Fibroblast of skin of abdomen (primary cell): ENCODE measurements around the gene NKIRAS1.
A peak's percentile ranks its signal among the peaks of the same experiment; 100 is the strongest.
"Not testable (repeated sequence)": the region's sequence is repeated elsewhere in the genome, so short reads cannot be mapped to it uniquely, and the experiment has no call there.

ENCODE experiments used
- DNase-seq: peaks from one replicate; pipeline ENCODE4 v3.0.0-alpha.2; 2013

Gene NKIRAS1

GRCh38 chr3:23938688-23939087 is 21.9 kb upstream of the NKIRAS1 start:
- no peak for DNase-seq

GRCh38 chr3:23937296-23937695 is 20.5 kb upstream of the NKIRAS1 start:
- no peak for DNase-seq

GRCh38 chr3:23934253-23934652 is 17.5 kb upstream of the NKIRAS1 start:
- no peak for DNase-seq

DNA sequence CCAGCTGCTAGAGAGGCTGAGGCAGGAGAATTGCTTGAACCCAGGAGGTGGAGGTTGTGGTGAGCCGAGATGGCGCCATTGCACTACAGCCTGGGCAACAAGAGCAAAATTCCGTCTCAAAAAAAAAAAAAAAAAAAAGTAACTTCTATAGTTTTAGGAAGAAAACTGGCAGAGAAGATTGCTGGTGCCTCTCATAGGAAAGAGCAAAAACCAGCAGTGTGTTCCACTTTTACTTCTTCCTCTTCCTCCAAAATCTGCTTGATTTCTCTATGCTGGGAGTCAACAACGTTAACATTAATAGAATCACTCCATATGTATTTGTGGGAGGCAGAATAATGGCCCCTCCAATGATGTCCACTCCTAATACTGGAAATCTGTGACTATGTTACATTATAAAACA is 15.8 kb upstream of the NKIRAS1 start:
- no peak for DNase-seq

GRCh38 chr3:23931597-23931996 is 14.8 kb upstream of the NKIRAS1 start:
- DNase-seq, result no peak

DNA sequence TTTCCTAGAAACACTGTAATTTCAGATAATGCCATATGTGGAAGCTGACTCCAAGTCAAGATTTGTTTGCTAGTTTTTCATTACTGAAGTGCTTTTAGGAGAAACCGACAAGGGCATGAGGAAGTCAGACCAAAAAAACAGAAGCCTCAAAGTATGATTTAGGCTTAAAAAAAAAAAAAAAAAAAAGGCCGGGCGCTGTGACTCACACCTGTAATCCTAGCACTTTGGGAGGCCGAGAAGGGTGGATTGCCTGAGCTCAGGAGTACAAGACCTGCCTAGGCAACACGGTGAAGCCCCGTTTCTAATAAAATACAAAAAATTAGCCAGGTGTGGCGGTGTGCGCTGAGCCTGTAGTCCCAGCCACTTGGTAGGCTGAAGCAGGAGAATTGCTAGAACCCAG is 11.7 kb upstream of the NKIRAS1 start:
- no peak for DNase-seq

GRCh38 chr3:23926736-23927135 is 9.9 kb upstream of the NKIRAS1 start:
- no peak for DNase-seq

GRCh38 chr3:23926246-23926645 is 9.5 kb upstream of the NKIRAS1 start:
- no peak for DNase-seq

DNA sequence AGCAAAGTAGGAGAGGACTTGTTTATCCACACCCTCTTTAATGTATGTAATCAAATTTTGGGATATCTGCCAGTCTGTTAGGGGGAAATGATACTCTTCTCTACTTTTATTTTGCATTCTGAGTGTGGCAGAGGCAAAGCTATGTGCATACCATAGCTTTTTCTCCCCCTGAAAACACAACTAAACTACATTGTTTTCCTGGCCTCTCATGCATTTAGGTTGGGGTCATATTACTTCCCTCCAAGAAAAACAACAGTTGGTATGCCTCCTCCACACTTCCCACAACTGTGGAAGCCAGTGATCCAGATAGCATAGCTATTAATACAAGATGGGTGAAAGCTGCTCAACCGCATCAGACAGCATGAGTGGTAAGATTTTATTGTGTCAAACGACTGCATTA is 7.0 kb upstream of the NKIRAS1 start:
- DNase-seq, result peak; percentile 70

DNA sequence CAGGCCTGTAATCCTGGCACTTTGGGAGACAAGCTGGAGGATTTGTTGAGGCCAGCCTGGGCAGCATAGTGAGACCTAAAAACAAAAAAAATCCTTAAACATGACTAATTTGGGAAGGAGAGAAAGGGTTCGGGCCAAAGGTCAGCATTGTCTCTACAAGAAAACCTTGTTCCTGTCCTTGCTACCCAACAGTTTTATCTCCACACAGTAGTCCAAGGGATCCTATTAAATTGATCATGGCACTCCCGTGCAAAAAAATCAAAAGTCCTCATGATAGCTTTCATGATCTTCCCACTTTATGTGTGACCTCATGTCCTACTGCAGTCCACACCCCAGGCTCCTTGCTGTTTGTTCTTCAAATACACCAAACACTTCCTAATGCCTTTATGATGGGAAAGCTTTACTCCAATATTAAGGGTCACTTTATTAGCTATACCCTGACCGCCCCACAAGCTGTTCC is 4.3 kb upstream of the NKIRAS1 start:
- DNase-seq, result no peak

DNA sequence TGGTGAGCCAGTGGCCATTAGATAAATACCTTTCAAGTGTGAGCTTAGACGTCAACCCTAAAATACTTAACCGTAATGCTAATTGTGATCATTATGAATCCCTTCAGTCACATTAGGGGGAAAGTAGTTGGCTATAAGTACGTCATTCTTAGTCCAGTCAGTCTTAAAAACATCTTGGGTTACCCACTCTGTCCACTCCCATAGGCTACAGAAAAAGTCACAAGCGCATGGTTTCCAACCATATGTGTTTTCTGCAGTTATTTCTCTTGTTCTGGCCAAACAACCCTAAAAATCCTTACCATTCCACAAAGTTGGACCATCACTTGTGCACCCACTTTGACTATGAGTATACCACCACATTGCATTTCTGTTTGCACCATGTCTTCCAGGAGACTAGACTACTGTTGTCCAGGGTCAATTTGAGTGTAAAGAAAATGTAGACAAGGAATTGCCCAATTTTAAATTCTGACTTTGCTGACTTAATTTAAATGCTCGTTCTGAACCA is 3.4 kb upstream of the NKIRAS1 start:
- DNase-seq, result no peak

DNA sequence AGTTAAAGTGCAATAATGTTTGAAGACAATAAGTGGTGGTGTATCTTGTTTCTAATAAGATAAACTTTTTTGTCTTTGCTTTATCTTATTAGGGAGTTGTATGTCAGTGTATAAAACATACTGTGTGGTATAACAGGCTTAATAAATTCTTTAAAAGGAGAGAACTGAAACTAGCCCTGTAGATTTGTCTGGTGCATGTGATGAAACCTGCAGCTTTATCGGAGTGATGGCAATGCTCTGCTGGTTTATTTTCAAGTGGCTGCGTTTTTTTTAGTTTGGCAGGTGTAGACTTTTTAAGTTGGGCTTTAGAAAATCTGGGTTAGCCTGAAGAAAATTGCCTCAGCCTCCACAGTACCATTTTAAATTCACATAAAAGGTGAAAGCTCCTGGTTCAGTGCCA is 2.8 kb upstream of the NKIRAS1 start:
- DNase-seq, result no peak

DNA sequence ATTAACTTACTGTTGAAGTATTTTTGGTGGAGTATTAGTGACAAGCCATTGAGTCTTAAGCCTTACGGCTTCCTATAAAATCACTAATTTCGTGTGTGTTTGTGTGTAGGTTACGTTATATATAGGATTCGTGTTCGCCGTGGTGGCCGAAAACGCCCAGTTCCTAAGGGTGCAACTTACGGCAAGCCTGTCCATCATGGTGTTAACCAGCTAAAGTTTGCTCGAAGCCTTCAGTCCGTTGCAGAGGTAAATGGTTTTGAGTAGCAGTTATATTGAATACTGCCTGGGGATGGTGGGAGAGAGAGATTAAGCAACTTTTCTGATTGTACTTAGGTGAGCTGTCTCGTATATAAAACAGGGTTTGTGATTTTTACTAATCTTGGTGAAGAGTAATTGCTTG is 1.5 kb upstream of the NKIRAS1 start:
- DNase-seq, result not testable (repeated sequence)

DNA sequence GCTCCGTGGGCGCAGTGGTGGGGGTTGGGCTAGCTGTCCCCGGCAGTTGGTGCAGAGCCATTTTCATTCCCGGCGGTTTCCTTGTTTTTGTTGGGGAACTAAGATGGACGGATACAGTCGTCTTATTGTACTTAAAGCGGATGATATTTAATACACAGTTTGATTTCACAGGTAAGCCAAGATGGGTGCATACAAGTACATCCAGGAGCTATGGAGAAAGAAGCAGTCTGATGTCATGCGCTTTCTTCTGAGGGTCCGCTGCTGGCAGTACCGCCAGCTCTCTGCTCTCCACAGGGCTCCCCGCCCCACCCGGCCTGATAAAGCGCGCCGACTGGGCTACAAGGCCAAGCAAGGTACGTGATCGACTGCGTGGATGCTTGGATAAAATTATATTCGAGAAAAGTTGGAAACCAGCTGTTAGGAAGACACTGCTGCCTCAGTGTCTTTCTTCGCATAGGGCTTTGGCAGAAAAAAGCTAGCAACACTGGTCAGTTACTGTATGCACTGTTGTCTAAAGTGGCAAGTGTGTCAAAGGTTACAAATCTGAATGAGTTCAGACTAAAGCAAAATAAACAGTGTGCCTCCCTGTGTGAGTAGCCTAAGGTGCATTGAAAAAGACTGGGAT is 1.0 kb upstream of the NKIRAS1 start:
- DNase-seq, result not testable (repeated sequence)

GRCh38 chr3:23916152-23916885 is 471 bp downstream of the NKIRAS1 start:
- DNase-seq, result no peak

GRCh38 chr3:23915537-23916108 is 1.2 kb downstream of the NKIRAS1 start:
- peak; percentile 30 for DNase-seq

DNA sequence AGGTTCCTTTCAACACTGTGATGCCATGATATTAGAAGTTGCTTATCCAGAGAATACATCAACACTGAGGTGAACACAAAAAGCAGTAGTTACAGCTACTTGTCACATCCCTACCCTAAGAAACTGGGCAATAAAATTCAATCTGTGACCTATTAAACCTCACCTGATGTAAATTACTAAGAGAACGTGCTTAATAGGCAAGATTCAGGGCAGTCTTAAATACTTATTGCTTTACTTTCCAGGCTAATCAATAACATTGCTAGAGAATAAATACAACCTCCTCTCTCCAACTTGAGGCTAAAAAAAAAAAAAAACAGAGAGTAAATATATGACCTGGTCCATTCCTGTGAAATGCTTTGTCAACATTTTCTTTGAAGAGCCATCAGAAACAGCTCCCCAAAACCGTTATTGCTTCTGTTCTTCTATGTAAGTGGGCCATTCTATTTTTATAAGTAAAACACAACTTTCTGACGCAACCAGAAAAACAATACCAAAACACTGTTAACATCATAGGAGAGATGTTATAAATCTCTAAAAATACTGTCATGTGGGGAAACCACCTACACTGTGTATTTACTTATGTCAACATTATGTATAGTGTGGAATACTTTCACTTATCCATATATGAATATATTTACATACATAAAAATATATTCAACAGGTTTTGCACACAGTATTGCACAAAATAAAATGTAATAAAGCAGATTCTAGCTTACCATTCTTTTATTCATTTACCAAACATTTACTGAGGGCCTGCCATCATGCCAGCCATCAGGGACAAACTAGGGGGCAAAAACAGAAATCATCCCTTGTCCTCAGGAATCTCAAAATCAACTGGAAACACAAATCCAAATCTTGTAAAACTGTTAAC is 2.7 kb downstream of the NKIRAS1 start:
- DNase-seq, result no peak

DNA sequence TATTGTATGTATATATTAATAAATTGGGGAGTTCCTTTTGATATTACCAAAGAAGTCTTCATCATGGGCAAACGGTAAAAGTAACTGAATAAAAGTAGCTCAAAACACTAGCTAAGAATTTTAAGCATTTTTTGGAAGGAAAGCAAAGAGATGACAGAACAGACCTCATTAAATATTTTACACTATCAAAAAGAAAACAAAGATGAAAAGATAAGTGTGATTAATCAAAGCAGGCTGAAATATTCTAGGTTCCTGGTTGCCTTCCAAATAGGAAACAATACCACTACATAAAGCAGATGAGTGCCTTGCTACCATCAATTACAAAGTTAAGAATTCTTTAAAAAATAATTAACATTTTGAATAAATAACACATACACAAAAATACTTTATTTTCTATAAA is 3.6 kb downstream of the NKIRAS1 start:
- no peak for DNase-seq

DNA sequence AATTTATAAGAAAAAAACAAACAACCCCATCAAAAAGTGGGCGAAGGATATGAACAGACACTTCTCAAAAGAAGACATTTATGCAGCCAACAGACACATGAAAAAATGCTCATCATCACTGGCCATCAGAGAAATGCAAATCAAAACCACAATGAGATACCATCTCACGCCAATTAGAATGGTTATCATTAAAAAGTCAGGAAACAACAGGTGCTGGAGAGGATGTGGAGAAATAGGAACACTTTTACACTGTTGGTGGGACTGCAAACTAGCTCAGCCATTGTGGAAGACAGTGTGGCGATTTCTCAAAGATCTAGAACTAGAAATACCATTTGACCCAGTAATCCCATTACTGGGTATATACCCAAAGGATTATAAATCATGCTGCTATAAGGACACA is 4.5 kb downstream of the NKIRAS1 start:
- not testable (repeated sequence) for DNase-seq

DNA sequence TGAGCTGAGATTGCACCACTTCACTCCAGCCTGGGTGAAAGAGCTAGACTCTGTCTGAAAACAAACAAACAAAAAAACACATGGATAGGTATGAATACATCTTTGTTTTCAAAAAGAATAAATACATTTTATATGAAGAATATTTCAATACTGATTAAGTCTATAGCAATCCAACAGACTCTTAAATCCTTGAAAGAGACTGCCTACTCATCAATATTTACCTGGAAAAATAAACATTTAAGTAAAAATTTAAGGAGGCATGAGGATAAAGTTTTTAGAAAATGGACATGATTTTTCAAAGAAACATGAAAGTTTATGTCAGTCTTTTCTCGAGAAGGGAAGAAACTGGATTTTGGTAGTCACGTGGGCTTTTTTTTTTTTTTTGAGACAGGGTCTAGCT is 5.4 kb downstream of the NKIRAS1 start:
- no peak for DNase-seq

DNA sequence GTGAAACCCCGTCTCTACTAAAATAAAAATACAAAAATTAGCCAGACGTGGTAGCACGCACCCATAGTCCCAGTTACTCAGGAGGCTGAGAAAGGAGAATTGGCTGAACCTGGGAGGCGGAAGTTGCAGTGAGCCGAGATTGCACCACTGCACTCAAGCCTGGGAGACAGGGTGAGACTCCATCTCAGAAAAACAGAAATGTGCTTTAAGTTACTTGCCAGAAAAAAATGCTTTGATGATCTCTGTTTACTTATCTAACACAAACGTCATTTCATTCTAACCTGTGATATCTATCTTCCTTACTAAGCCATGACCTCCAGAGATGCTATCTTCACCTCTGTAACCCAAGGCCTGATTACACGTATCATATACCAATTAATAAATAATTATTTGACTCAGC is 7.4 kb downstream of the NKIRAS1 start:
- no peak for DNase-seq

- no peak for DNase-seq
Observed at GRCh38 chr3:23904545-23904944, 12.2 kb downstream of the NKIRAS1 start.

DNA sequence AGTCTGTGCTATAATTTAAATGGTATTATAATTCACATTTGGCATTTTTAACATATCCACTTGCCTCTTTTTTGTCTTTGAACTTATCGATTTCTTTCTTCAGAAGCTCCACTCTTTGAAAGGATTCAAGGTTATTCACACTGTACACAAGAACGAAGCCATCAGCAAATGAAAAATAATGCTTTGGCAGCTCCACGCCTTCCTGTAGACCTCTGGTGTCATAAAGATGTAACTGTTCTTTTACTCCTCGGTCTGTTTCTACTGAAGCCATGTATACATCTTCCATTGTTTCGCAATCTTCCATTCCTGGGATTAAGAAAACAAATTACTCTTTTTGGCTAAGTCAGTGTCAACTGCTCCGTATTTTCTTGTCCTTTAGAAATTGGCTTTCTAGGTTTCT is 16.0 kb downstream of the NKIRAS1 start:
- DNase-seq, result peak; percentile 60
